ENCODE results near the gene AP3D1.

AP3D1 gene

GRCh38 chr19:2180881-2181632 lies 29.7 kb upstream of the AP3D1 start:
- no peak for DNase-seq

- DNase-seq: no peak
Observed at GRCh38 chr19:2180114-2180513, 28.7 kb upstream of the AP3D1 start.

GRCh38 chr19:2179095-2179494 lies 27.7 kb upstream of the AP3D1 start:
- no peak for DNase-seq

- no peak for DNase-seq
Observed at GRCh38 chr19:2176337-2176994, 25.1 kb upstream of the AP3D1 start.

- no peak for DNase-seq
Observed at GRCh38 chr19:2175742-2176141, 24.4 kb upstream of the AP3D1 start.

- no peak for DNase-seq
Observed at GRCh38 chr19:2173767-2174577, 22.6 kb upstream of the AP3D1 start.

- no peak for DNase-seq
Observed at GRCh38 chr19:2173388-2173766, 22.0 kb upstream of the AP3D1 start.

GRCh38 chr19:2171349-2172145 lies 20.2 kb upstream of the AP3D1 start:
- no peak for DNase-seq

- DNase-seq: no peak
Observed at GRCh38 chr19:2170987-2171348, 19.6 kb upstream of the AP3D1 start.

GRCh38 chr19:2170219-2170618 lies 18.9 kb upstream of the AP3D1 start:
- no peak for DNase-seq

- DNase-seq: peak; percentile 96
Observed at GRCh38 chr19:2168619-2169424, 17.5 kb upstream of the AP3D1 start.

- DNase-seq: no peak
Observed at GRCh38 chr19:2167896-2168618, 16.7 kb upstream of the AP3D1 start.

GRCh38 chr19:2166741-2167738 lies 15.7 kb upstream of the AP3D1 start:
- DNase-seq: no peak

- DNase-seq: no peak
Observed at GRCh38 chr19:2164020-2164998, 12.9 kb upstream of the AP3D1 start.

GRCh38 chr19:2160379-2160778 lies 9.0 kb upstream of the AP3D1 start:
- no peak for DNase-seq

- no peak for DNase-seq
Observed at GRCh38 chr19:2157452-2157851, 6.1 kb upstream of the AP3D1 start.

- DNase-seq: peak; percentile 42
Observed at GRCh38 chr19:2154587-2155075, 3.3 kb upstream of the AP3D1 start.

GRCh38 chr19:2150794-2151338 lies 500 bp downstream of the AP3D1 start:
- DNase-seq: no peak
